Neuronal stem cell (in vitro differentiated cells): ENCODE data around the gene SETD1A.
A peak's percentile ranks its signal among the peaks of the same experiment; 100 is the strongest.

ENCODE experiments used
- DNase-seq: peaks from one replicate; pipeline ENCODE4 v3.0.0-alpha.2; 2013; ENCODE audit warnings: low spot score
- H2AFZ ChIP-seq: one replicate; pipeline ENCODE4 v1.6.1; 2013; ENCODE audit warnings: mild to moderate bottlenecking, low read length, inconsistent platforms
- H2AK5ac ChIP-seq: 2 replicates; pipeline ENCODE4 v1.6.1; 2013; ENCODE audit warnings: low read depth, mild to moderate bottlenecking, inconsistent platforms, low read length, moderate library complexity, mixed read lengths
- H2BK120ac ChIP-seq: 2 replicates; pipeline ENCODE4 v1.6.1; 2013; ENCODE audit warnings: low read depth, mild to moderate bottlenecking, inconsistent platforms, low read length, moderate library complexity, mixed read lengths
- H2BK12ac ChIP-seq: one replicate; pipeline ENCODE4 v1.6.1; 2013; ENCODE audit warnings: low read length, inconsistent platforms
- H2BK15ac ChIP-seq: 2 replicates; pipeline ENCODE4 v1.6.1; 2013; ENCODE audit warnings: mild to moderate bottlenecking, low read length, inconsistent platforms, mixed read lengths
- H2BK5ac ChIP-seq: one replicate; pipeline ENCODE4 v1.6.1; 2013; ENCODE audit warnings: inconsistent platforms, mild to moderate bottlenecking, low read length, moderate library complexity
- H3K14ac ChIP-seq: one replicate; pipeline ENCODE4 v1.6.1; 2013; ENCODE audit warnings: low read length, inconsistent platforms
- H3K18ac ChIP-seq: 2 replicates; pipeline ENCODE4 v1.6.1; 2013; ENCODE audit warnings: low read length, inconsistent platforms
- H3K23ac ChIP-seq: 2 replicates; pipeline ENCODE4 v1.6.1; 2013; ENCODE audit warnings: low read depth, mild to moderate bottlenecking, mixed read lengths, low read length, inconsistent platforms; ENCODE audit not compliant: poor library complexity
- H3K27ac ChIP-seq: replicated peaks from 3 replicates; pipeline ENCODE4 v1.5.1; 2013; ENCODE audit warnings: low read length, inconsistent platforms
- H3K27me3 ChIP-seq, 3 experiments: 2 replicates each; pipeline ENCODE4 v1.6.1; 2013; ENCODE audit warnings: low read length in 3 of 3, mild to moderate bottlenecking in 2 of 3, inconsistent platforms in 1 of 3, low read depth in 1 of 3, mixed read lengths in 1 of 3, moderate library complexity in 1 of 3; ENCODE audit not compliant: control insufficient read depth in 3 of 3, insufficient read depth in 3 of 3
- H3K36me3 ChIP-seq, 2 donors: replicated peaks in 1 of 2; 2 replicates each; pipeline ENCODE4 v1.6.1; 2013; ENCODE audit warnings: low read length in 2 of 2; ENCODE audit not compliant: control insufficient read depth in 2 of 2, insufficient read depth in 2 of 2
- H3K4ac ChIP-seq: 2 replicates; pipeline ENCODE4 v1.6.1; 2013; ENCODE audit warnings: inconsistent platforms, mild to moderate bottlenecking, low read length, moderate library complexity
- H3K4me1 ChIP-seq, 2 donors: 1 replicate in 1 of 2; 2 replicates in 1 of 2; pipeline ENCODE4 v1.6.1; 2013; ENCODE audit warnings: low read length in 2 of 2, low read depth in 1 of 2; ENCODE audit not compliant: control insufficient read depth in 2 of 2, insufficient read depth in 1 of 2
- H3K4me2 ChIP-seq: one replicate; pipeline ENCODE4 v1.6.1; 2013; ENCODE audit warnings: mild to moderate bottlenecking, low read length, inconsistent platforms; ENCODE audit not compliant: insufficient read depth, poor library complexity, severe bottlenecking
- H3K4me3 ChIP-seq, 2 donors: 2 replicates each; pipeline ENCODE4 v1.5.1; 2013; ENCODE audit warnings: low read length in 2 of 2, mild to moderate bottlenecking in 2 of 2, inconsistent platforms in 1 of 2, moderate library complexity in 1 of 2
- H3K79me1 ChIP-seq: one replicate; pipeline ENCODE4 v1.6.1; 2013; ENCODE audit warnings: low read depth, mild to moderate bottlenecking, inconsistent platforms, low read length, moderate library complexity
- H3K9ac ChIP-seq: one replicate; pipeline ENCODE4 v1.6.1; 2013; ENCODE audit warnings: mild to moderate bottlenecking, low read depth, low read length, inconsistent platforms; ENCODE audit not compliant: poor library complexity
- H3K9me3 ChIP-seq, 2 donors: replicated peaks in 1 of 2; 2 replicates each; pipeline versions ENCODE3 to v1.6.1; 2013; ENCODE audit warnings: low read length in 2 of 2, mild to moderate bottlenecking in 2 of 2, inconsistent platforms in 1 of 2, low read depth in 1 of 2, mixed read lengths in 1 of 2, moderate library complexity in 1 of 2; ENCODE audit not compliant: control insufficient read depth in 2 of 2, insufficient read depth in 1 of 2
- H4K8ac ChIP-seq: one replicate; pipeline ENCODE4 v1.6.1; 2013; ENCODE audit warnings: low read depth, mild to moderate bottlenecking, inconsistent platforms, low read length, moderate library complexity
- H4K91ac ChIP-seq: one replicate; pipeline ENCODE4 v1.6.1; 2013; ENCODE audit warnings: low read length, low read depth, mild to moderate bottlenecking, inconsistent platforms; ENCODE audit not compliant: poor library complexity
- WGBS, 2 donors: extraction: QIAGEN DNeasy Blood & Tissue Kit; methylation state at CpG; one replicate each; pipeline ENCODE4 v1.1.7; 2013; ENCODE audit warnings: missing lambda C conversion rate in 2 of 2, mixed read lengths in 1 of 2; ENCODE audit not compliant: insufficient read length in 2 of 2, insufficient replicate concordance in 1 of 2; ENCODE audit errors: extremely low coverage in 2 of 2; 5-methylcytosine and 5-hydroxymethylcytosine counted together

Gene SETD1A

GRCh38 chr16:30944352-30944751, 13.2 kb upstream of the SETD1A start:
- Histone ChIP-seq H3K36me3 (peaks cover 33 to 68% of the 10 kb centered on the region in 2 donors), H3K23ac (no peak overlapping the region), H2BK5ac (no peak overlapping the region), H3K4me1 (peaks cover 10 to 12% of the 10 kb centered on the region in 2 donors), H2AK5ac (no peak overlapping the region), H3K27ac (no peak overlapping the region), H3K79me1 (peaks cover 10% of the 10 kb centered on the region), H2BK120ac (no peak overlapping the region), H3K27me3 (no peaks in the 10 kb centered on the region), H2AFZ (no peak overlapping the region), H2BK12ac (no peak overlapping the region), H3K4me3 (no peak overlapping the region), H3K4me2 (no peak overlapping the region), H4K91ac (no peak overlapping the region), H3K9ac (no peak overlapping the region), H3K18ac (no peak overlapping the region), H3K9me3 (no peaks in the 10 kb centered on the region), H2BK15ac (no peak overlapping the region), H3K4ac (no peak overlapping the region), H4K8ac (no peak overlapping the region), H3K14ac (no peak overlapping the region)
- no peak for DNase-seq

GRCh38 chr16:30946671-30947540, 10.6 kb upstream of the SETD1A start:
- peak overlapping the region; percentile 73 for H3K27ac ChIP-seq
- H3K14ac ChIP-seq = peak overlapping the region; percentile 96
- no CpG with 5 or more reads among the region's 38 CpGs for WGBS, 2 donors

GRCh38 chr16:30947541-30947858, 10.1 kb upstream of the SETD1A start:
- Histone ChIP-seq H3K9ac (peak overlapping the region; percentile 63), H3K4me2 (peak overlapping the region; percentile 84), H3K23ac (no peak overlapping the region), H3K14ac (no peak overlapping the region), H3K79me1 (peaks cover 14% of the 10 kb centered on the region), H2BK15ac (peak overlapping the region; percentile 100), H3K4me3 (peak overlapping the region; percentile 70 to 80), H3K4me1 (peaks cover 19 to 20% of the 10 kb centered on the region in 2 donors), H3K9me3 (no peaks in the 10 kb centered on the region), H2BK120ac (peak overlapping the region; percentile 76), H2BK5ac (peak overlapping the region; percentile 99), H3K27me3 (no peaks in the 10 kb centered on the region), H2AK5ac (peak overlapping the region; percentile 99), H4K91ac (no peak overlapping the region), H4K8ac (no peak overlapping the region), H2BK12ac (no peak overlapping the region), H3K4ac (peak overlapping the region; percentile 37), H3K18ac (peak overlapping the region; percentile 96), H3K36me3 (peaks cover 25 to 40% of the 10 kb centered on the region in 2 donors), H2AFZ (peak overlapping the region; percentile 90), H3K27ac (peak overlapping the region; percentile 92)
- no CpG with 5 or more reads among the region's 3 CpGs for WGBS, 2 donors
- no peak for DNase-seq

More at GRCh38 chr16:30946671-30947540, 10.6 kb upstream of the SETD1A start:
- Histone ChIP-seq H2AFZ (no peak overlapping the region), H3K18ac (peak overlapping the region; percentile 95), H2BK5ac (peak overlapping the region; percentile 99), H3K79me1 (peaks cover 18% of the 10 kb centered on the region), H3K4me3 (no peak overlapping the region), H3K27me3 (no peaks in the 10 kb centered on the region), H3K4me1 (peaks cover 19 to 23% of the 10 kb centered on the region in 2 donors), H4K8ac (no peak overlapping the region), H3K4ac (peak overlapping the region; percentile 5), H3K9ac (peak overlapping the region; percentile 88), H3K23ac (peak overlapping the region; percentile 11), H3K36me3 (peaks cover 30 to 46% of the 10 kb centered on the region in 2 donors), H3K9me3 (no peaks in the 10 kb centered on the region), H3K4me2 (peak overlapping the region; percentile 43), H2AK5ac (peak overlapping the region; percentile 99), H2BK12ac (peak overlapping the region; percentile 99), H4K91ac (no peak overlapping the region), H2BK120ac (peak overlapping the region; percentile 76), H2BK15ac (peak overlapping the region; percentile 100)
- no peak for DNase-seq

- H4K8ac ChIP-seq = no peak overlapping the region
- peak overlapping the region; percentile 90 for H2AFZ ChIP-seq
- H4K91ac ChIP-seq = no peak overlapping the region
- peaks cover 20 to 35% of the 10 kb centered on the region in 2 donors for H3K36me3 ChIP-seq
- H3K27ac ChIP-seq = peak overlapping the region; percentile 98
- H3K9me3 ChIP-seq = no peaks in the 10 kb centered on the region
- WGBS, 2 donors = no CpG with 5 or more reads among the region's 44 CpGs
- no peak overlapping the region for H2BK12ac ChIP-seq
- no peak overlapping the region for H3K23ac ChIP-seq
- peak overlapping the region; percentile 99 for H3K4me2 ChIP-seq
- H3K79me1 ChIP-seq = peaks cover 14% of the 10 kb centered on the region
- DNase-seq = peak; percentile 100
- H2AK5ac ChIP-seq = peak overlapping the region; percentile 98
- H2BK120ac ChIP-seq = peak overlapping the region; percentile 76
- H2BK15ac ChIP-seq = no peak overlapping the region
- H3K9ac ChIP-seq = peak overlapping the region; percentile 70
- no peaks in the 10 kb centered on the region for H3K27me3 ChIP-seq
- peak overlapping the region; percentile 80 to 96 for H3K4me3 ChIP-seq
- peak overlapping the region; percentile 37 for H3K4ac ChIP-seq
- peak overlapping the region; percentile 96 for H3K18ac ChIP-seq
- H3K14ac ChIP-seq = no peak overlapping the region
- H2BK5ac ChIP-seq = peak overlapping the region; percentile 99
- H3K4me1 ChIP-seq = peaks cover 19 to 20% of the 10 kb centered on the region in 2 donors
Observed at GRCh38 chr16:30947859-30948666, 9.5 kb upstream of the SETD1A start.
